Neuron (in vitro differentiated cells): Measurements from ENCODE around the gene NTRK3.

Source experiments
- H2AFZ ChIP-seq: one replicate; pipeline ENCODE4 v1.6.1; 2013; ENCODE audit warnings: low read depth, mild to moderate bottlenecking, inconsistent platforms, low read length, moderate library complexity
- H3K27me3 ChIP-seq: one replicate; pipeline ENCODE4 v1.6.1; 2013; ENCODE audit warnings: low read length; ENCODE audit not compliant: insufficient read depth
- H3K36me3 ChIP-seq: one replicate; pipeline ENCODE4 v1.6.1; 2013; ENCODE audit warnings: low read length; ENCODE audit not compliant: insufficient read depth
- H3K4me1 ChIP-seq: one replicate; pipeline ENCODE4 v1.6.1; 2013; ENCODE audit warnings: low read length; ENCODE audit not compliant: insufficient read depth
- H3K4me3 ChIP-seq: 2 replicates; pipeline ENCODE4 v1.5.1; 2013; ENCODE audit warnings: mild to moderate bottlenecking, low read length, moderate library complexity
- H3K9me3 ChIP-seq: one replicate; pipeline ENCODE4 v1.6.1; 2013; ENCODE audit warnings: low read length

The NTRK3 gene

GRCh38 chr15:87947560-87947959 is 309.0 kb downstream of the NTRK3 start:
- Histone ChIP-seq H3K36me3 (no peaks in the 10 kb centered on the region), H3K27me3 (no peaks in the 10 kb centered on the region), H3K4me1 (no peaks in the 10 kb centered on the region), H2AFZ (no peak overlapping the region), H3K9me3 (no peaks in the 10 kb centered on the region), H3K4me3 (no peak overlapping the region)

- no peak overlapping the region for H3K4me3 ChIP-seq
- H3K9me3 ChIP-seq: no peaks in the 10 kb centered on the region
- H3K4me1 ChIP-seq: no peaks in the 10 kb centered on the region
- H3K36me3 ChIP-seq: no peaks in the 10 kb centered on the region
- no peaks in the 10 kb centered on the region for H3K27me3 ChIP-seq
- no peak overlapping the region for H2AFZ ChIP-seq
These were observed 311.3 kb downstream of the NTRK3 start for GRCh38 chr15:87945246-87945645.

- Histone ChIP-seq H3K27me3 (no peaks in the 10 kb centered on the region), H3K36me3 (no peaks in the 10 kb centered on the region), H3K4me1 (no peaks in the 10 kb centered on the region), H3K4me3 (no peak overlapping the region), H3K9me3 (no peaks in the 10 kb centered on the region), H2AFZ (no peak overlapping the region)
These were observed 311.8 kb downstream of the NTRK3 start for GRCh38 chr15:87944691-87945090.

- no peak overlapping the region for H3K4me3 ChIP-seq
- H3K36me3 ChIP-seq: no peaks in the 10 kb centered on the region
- H3K9me3 ChIP-seq: no peaks in the 10 kb centered on the region
- no peak overlapping the region for H2AFZ ChIP-seq
- no peaks in the 10 kb centered on the region for H3K4me1 ChIP-seq
- H3K27me3 ChIP-seq: no peaks in the 10 kb centered on the region
These were observed 312.5 kb downstream of the NTRK3 start for GRCh38 chr15:87944050-87944449.

GRCh38 chr15:87943626-87944025 is 312.9 kb downstream of the NTRK3 start:
- Histone ChIP-seq H3K36me3 (no peaks in the 10 kb centered on the region), H3K4me1 (no peaks in the 10 kb centered on the region), H3K4me3 (no peak overlapping the region), H2AFZ (no peak overlapping the region), H3K27me3 (no peaks in the 10 kb centered on the region), H3K9me3 (no peaks in the 10 kb centered on the region)

GRCh38 chr15:87942316-87942715 is 314.2 kb downstream of the NTRK3 start:
- no peaks in the 10 kb centered on the region for H3K27me3 ChIP-seq
- H3K9me3 ChIP-seq: no peaks in the 10 kb centered on the region
- no peaks in the 10 kb centered on the region for H3K36me3 ChIP-seq

GRCh38 chr15:87941606-87942005 is 314.9 kb downstream of the NTRK3 start:
- Histone ChIP-seq H3K27me3 (no peaks in the 10 kb centered on the region), H3K4me3 (no peak overlapping the region), H3K36me3 (no peaks in the 10 kb centered on the region), H2AFZ (no peak overlapping the region), H3K4me1 (no peaks in the 10 kb centered on the region), H3K9me3 (no peaks in the 10 kb centered on the region)

More at GRCh38 chr15:87942316-87942715, 314.2 kb downstream of the NTRK3 start:
- no peak overlapping the region for H2AFZ ChIP-seq
- H3K4me1 ChIP-seq: no peaks in the 10 kb centered on the region
- no peak overlapping the region for H3K4me3 ChIP-seq

- Histone ChIP-seq H3K27me3 (no peaks in the 10 kb centered on the region), H3K9me3 (no peaks in the 10 kb centered on the region), H2AFZ (no peak overlapping the region), H3K36me3 (no peaks in the 10 kb centered on the region), H3K4me3 (no peak overlapping the region), H3K4me1 (no peaks in the 10 kb centered on the region)
These were observed 315.8 kb downstream of the NTRK3 start for GRCh38 chr15:87940768-87941167.

- no peaks in the 10 kb centered on the region for H3K36me3 ChIP-seq
- no peak overlapping the region for H3K4me3 ChIP-seq
- H3K27me3 ChIP-seq: no peaks in the 10 kb centered on the region
- no peak overlapping the region for H2AFZ ChIP-seq
- H3K9me3 ChIP-seq: no peaks in the 10 kb centered on the region
- no peaks in the 10 kb centered on the region for H3K4me1 ChIP-seq
These were observed 316.6 kb downstream of the NTRK3 start for GRCh38 chr15:87939848-87940457.

- Histone ChIP-seq H3K36me3 (no peaks in the 10 kb centered on the region), H2AFZ (no peak overlapping the region), H3K27me3 (no peaks in the 10 kb centered on the region)
These were observed 318.5 kb downstream of the NTRK3 start for GRCh38 chr15:87938031-87938430.

GRCh38 chr15:87935583-87935982 is 321.0 kb downstream of the NTRK3 start:
- Histone ChIP-seq H3K27me3 (no peaks in the 10 kb centered on the region), H3K4me1 (no peaks in the 10 kb centered on the region), H3K9me3 (no peaks in the 10 kb centered on the region), H3K4me3 (no peak overlapping the region), H2AFZ (no peak overlapping the region), H3K36me3 (no peaks in the 10 kb centered on the region)

More at GRCh38 chr15:87938031-87938430, 318.5 kb downstream of the NTRK3 start:
- Histone ChIP-seq H3K4me1 (no peaks in the 10 kb centered on the region), H3K9me3 (no peaks in the 10 kb centered on the region), H3K4me3 (no peak overlapping the region)

GRCh38 chr15:87931584-87931983 is 325.0 kb downstream of the NTRK3 start:
- Histone ChIP-seq H3K4me1 (no peaks in the 10 kb centered on the region), H3K9me3 (no peaks in the 10 kb centered on the region), H3K27me3 (no peaks in the 10 kb centered on the region), H3K36me3 (no peaks in the 10 kb centered on the region), H3K4me3 (no peak overlapping the region), H2AFZ (no peak overlapping the region)

- H3K4me1 ChIP-seq: no peaks in the 10 kb centered on the region
- no peak overlapping the region for H2AFZ ChIP-seq
- no peaks in the 10 kb centered on the region for H3K36me3 ChIP-seq
- H3K4me3 ChIP-seq: no peak overlapping the region
- H3K27me3 ChIP-seq: no peaks in the 10 kb centered on the region
- H3K9me3 ChIP-seq: no peaks in the 10 kb centered on the region
These were observed 326.1 kb downstream of the NTRK3 start for GRCh38 chr15:87930457-87930856.

GRCh38 chr15:87929841-87930240 is 326.7 kb downstream of the NTRK3 start:
- Histone ChIP-seq H2AFZ (no peak overlapping the region), H3K4me1 (no peaks in the 10 kb centered on the region), H3K9me3 (no peaks in the 10 kb centered on the region)

More at GRCh38 chr15:87929841-87930240, 326.7 kb downstream of the NTRK3 start:
- Histone ChIP-seq H3K4me3 (no peak overlapping the region), H3K27me3 (no peaks in the 10 kb centered on the region), H3K36me3 (no peaks in the 10 kb centered on the region)
